ENCODE data around the gene AACS.
A peak's percentile ranks its signal among the peaks of the same experiment; 100 is the strongest.

Gene AACS

DNA sequence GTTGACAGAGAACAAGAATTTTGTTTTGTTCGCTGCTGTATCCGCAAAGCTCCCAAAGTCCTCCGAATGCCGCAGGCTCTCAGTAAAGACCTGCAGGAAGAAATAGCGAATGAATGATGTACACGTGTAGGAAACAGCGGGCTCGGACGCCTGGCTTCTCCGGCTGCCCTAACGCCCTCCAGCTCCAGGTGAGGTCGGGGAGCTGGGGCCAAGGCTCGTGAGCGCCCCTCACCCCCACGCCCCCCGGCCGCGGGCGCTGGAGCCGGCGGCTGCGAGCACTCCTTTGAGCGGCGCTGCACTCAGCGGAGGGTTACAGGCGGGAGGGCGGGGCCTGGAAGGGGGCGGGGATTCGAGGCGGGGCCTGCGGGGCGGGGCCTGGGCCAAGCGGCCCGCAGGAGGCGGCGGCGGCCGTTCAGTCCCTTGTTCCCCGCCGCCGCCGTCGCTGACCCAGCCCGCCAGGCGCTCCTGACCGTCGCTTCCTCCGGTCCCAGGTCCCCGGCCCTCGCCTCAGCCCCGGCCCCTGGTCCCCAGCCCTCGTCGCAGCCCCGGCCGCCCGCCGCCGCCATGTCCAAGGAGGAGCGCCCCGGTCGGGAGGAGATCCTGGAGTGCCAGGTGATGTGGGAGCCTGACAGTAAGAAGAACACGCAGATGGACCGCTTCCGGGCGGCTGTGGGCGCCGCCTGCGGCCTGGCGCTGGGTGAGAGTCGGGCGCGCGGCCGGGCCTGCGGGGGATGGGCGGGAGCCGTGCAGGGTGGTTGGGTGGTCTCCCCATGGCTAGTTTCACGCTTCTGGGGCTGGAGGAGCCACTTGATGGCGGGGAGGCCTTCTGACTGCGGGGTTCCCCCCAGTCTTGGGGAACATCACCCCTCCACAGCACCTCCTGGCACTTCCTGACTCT lies at the start of gene AACS:
TSS of gene AACS (plus strand) at position 415 of the 898 bp plus-strand sequence. CDS start at position 565, 150 bp downstream.
- TF ChIP-seq, protein P1, sequence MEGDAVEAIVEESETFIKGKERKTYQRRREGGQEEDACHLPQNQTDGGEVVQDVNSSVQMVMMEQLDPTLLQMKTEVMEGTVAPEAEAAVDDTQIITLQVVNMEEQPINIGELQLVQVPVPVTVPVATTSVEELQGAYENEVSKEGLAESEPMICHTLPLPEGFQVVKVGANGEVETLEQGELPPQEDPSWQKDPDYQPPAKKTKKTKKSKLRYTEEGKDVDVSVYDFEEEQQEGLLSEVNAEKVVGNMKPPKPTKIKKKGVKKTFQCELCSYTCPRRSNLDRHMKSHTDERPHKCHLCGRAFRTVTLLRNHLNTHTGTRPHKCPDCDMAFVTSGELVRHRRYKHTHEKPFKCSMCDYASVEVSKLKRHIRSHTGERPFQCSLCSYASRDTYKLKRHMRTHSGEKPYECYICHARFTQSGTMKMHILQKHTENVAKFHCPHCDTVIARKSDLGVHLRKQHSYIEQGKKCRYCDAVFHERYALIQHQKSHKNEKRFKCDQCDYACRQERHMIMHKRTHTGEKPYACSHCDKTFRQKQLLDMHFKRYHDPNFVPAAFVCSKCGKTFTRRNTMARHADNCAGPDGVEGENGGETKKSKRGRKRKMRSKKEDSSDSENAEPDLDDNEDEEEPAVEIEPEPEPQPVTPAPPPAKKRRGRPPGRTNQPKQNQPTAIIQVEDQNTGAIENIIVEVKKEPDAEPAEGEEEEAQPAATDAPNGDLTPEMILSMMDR (IDR thresholded peaks at IDR 0.05; ENCODE audit: borderline replicate concordance, control extremely low read depth, extremely low read depth, insufficient read depth, missing control alignments), result no peak
- in situ Hi-C loops (cut with MboI; ENCODE audit: low sequenced_read_pairs, unreplicated experiment), result no loop called here
- peak; percentile 98 for DNase-seq (ENCODE audit: low spot score)

DNA sequence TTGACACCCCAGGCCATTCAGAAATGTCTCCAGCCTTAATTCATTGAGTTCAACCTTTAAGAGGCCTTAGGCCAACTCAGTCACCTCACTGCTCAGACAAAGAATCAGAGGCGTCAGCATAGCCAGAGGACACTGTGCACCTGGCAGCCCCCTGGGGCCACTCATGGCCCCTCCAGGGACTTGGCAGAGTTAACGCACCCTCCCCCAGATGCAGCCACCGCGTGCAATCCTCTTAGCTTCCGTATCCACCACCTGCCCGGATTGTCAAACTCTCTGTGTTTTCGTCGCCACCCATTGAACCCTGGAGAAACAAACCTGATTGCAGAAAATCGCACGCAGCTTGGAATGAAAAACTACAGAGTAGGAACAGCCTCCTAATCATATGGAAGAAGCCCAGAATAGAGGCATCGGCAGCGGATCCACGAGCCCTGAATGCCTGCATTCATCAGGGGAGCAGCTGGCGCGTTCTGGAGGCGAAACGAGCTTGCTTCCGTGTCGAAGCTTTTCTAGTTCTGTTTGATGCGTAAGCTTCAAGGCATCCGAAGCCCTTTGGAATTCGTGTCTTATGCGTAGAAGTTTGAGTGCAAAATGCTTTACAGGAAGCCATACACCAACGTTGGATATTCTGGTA lies 49.4 kb upstream of the AACS start:
- TF ChIP-seq, protein P1 (IDR thresholded peaks at IDR 0.05; ENCODE audit: borderline replicate concordance, control extremely low read depth, extremely low read depth, insufficient read depth, missing control alignments), result no peak
- DNase-seq (ENCODE audit: low spot score), result no peak
- in situ Hi-C loops (cut with MboI; ENCODE audit: low sequenced_read_pairs, unreplicated experiment), result no loop called here

DNA sequence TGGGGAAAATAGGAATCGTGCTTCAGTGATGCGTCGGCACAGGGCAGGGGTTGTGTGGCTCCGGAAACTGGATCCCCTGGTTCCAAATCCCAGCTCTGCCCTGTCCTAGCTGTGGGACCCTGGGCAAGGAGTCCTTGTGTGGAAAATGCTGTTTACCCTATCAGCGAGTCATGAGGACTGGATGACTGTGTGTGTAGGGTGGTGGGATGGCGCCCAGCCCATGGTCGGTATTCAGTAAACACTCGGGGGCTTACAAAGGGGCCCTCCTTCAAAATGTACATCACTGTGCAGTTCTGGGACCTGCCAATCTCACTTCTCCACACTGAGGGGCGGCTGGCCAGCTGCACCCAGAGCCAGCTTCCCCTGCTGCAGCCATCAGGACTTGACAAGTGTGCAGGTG lies 47.4 kb upstream of the AACS start:
- in situ Hi-C loops (cut with MboI; ENCODE audit: low sequenced_read_pairs, unreplicated experiment), result no loop called here
- no peak for DNase-seq (ENCODE audit: low spot score)
- TF ChIP-seq, protein P1 (IDR thresholded peaks at IDR 0.05; ENCODE audit: borderline replicate concordance, control extremely low read depth, extremely low read depth, insufficient read depth, missing control alignments), result no peak

DNA sequence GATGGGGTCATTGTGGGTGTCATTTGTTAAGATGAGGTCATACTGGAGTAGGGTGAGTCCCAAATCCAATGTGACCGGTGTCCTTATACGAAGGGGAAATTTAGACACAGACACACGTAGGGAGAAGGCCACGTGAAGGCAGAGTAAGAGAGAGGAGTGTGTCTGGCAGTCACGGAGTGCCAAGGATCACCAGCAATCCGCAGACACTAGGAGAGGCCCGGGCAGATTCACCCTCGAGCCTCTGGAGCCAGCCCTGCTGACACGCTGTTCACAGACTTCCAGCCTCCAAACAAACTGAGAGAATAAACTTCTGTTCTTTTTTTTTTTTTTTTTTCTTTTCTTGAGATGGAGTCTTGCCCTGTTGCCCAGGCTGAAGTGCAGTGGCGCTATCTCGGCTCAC lies 46.9 kb upstream of the AACS start:
- TF ChIP-seq, protein P1 (IDR thresholded peaks at IDR 0.05; ENCODE audit: borderline replicate concordance, control extremely low read depth, extremely low read depth, insufficient read depth, missing control alignments), result no peak
- DNase-seq (ENCODE audit: low spot score), result no peak
- in situ Hi-C loops (cut with MboI; ENCODE audit: low sequenced_read_pairs, unreplicated experiment), result no loop called here

- DNase-seq (ENCODE audit: low spot score), result no peak
- in situ Hi-C loops (cut with MboI; ENCODE audit: low sequenced_read_pairs, unreplicated experiment), result no loop called here
- TF ChIP-seq, protein P1 (IDR thresholded peaks at IDR 0.05; ENCODE audit: borderline replicate concordance, control extremely low read depth, extremely low read depth, insufficient read depth, missing control alignments), result no peak
Observed at GRCh38 chr12:125021096-125021495, 44.1 kb upstream of the AACS start.

- TF ChIP-seq, protein P1 (IDR thresholded peaks at IDR 0.05; ENCODE audit: borderline replicate concordance, control extremely low read depth, extremely low read depth, insufficient read depth, missing control alignments), result no peak
- in situ Hi-C loops (cut with MboI; ENCODE audit: low sequenced_read_pairs, unreplicated experiment), result no loop called here
- no peak for DNase-seq (ENCODE audit: low spot score)
Observed at GRCh38 chr12:125021771-125022170, 43.5 kb upstream of the AACS start.
